HG03457 (cell line): ENCODE measurements around the gene PRAMEF13.
"Not testable (repeated sequence)": the region's sequence is repeated elsewhere in the genome, so short reads cannot be mapped to it uniquely, and the experiment has no call there.

ENCODE experiments used
- ATAC-seq: cut with Tn5 transposase; IDR thresholded peaks from one replicate; pipeline ENCODE4 v1.9.1; 2021; ENCODE audit warnings: moderate number of reproducible peaks; ENCODE audit not compliant: unreplicated experiment

PRAMEF13 gene

DNA sequence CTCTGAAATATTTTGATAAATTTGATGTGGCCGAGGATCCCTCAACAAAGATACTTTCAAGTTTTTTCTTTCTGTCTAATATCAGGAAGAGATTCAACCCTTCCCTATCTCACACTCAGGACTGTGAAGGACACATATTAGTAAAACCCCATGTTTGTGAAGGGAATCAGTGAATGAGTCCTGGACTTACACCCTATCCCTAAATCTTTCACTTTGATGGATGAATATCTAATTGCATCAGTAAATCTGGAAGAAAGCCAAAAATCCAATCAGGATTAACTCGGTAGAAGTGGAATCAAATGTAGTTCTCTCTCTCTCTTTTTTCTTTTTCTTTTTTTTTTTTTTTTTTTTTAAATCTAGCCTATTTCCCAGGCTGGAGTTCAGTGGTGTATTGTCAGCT lies 29.7 kb downstream of the PRAMEF13 start, which contains the start of gene PRAMEF9:
TSS of gene PRAMEF9 (plus strand) at position 301 of the 400 bp plus-strand sequence. CDS start 3,433 bp downstream, outside the sequence.
- ATAC-seq: not testable (repeated sequence)

DNA sequence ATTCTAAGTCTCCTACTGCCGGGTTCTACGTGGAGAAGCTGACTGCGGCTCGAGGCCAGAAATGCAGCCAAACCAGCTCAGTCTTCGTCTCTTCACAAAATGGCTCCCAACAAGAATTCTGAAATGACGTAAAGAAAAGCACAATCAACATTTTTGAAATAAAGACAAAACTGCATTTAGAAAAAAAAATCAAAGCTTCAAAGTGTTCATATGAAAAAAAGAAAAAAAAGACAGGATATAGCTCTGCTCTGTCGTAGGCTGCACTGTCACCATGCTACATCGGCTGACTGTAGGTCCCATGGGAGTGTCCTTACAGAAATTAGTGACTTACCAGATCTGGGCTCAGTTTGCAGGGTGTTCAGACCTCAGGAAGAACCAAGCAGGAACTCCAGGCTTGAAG lies 35.7 kb downstream of the PRAMEF13 start, which contains the start of gene HNRNPCL4:
TSS of gene HNRNPCL4 (minus strand) at position 101 of the 400 bp plus-strand sequence. CDS start 164 bp downstream, outside the sequence.
- ATAC-seq: not testable (repeated sequence)

DNA sequence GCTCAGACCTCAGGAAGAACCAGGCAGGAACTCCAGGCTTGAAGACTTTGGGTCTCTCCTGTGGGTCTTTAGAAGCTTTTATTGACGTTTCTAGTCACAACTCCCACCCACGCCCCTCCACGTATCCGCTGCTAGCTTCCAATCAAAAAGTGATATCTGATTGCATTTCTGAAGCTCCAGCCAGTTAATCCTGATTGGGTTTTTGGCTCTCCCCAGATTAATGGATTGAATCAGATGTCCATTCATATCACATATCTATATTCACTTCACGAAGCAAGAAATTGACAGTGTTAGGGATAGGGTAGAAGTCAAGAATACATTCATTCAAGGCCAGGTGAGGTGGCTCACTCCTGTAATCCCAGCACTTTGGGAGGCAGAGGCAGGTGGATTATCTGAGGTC lies 45.3 kb downstream of the PRAMEF13 start, which contains the start of gene PRAMEF26:
TSS of gene PRAMEF26 (minus strand) at position 101 of the 400 bp plus-strand sequence. CDS start 2,914 bp downstream, outside the sequence.
- ATAC-seq: not testable (repeated sequence)
